ENCODE results near the gene ELP1. TPM values are rescaled to one million over a fixed set of nuclear protein-coding genes. Genes with fewer than 3 reads are reported as not detected.

ELP1 gene
- total RNA-seq, 1 experiment from 2014 or later: 27.9 TPM

GRCh38 chr9:108933718-108934322, at the start of gene ELP1 (continued):
- TF ChIP-seq ZNF425 (CRISPR knock-in tag; conservative IDR thresholded peaks at IDR 0.05) (no peak), E2F5 (CRISPR knock-in tag; IDR thresholded peaks at IDR 0.05) (0 out of 2 replicates have a peak, but pooled peaks have one; percentile 55), ZBTB21 (CRISPR knock-in tag; IDR thresholded peaks at IDR 0.05; ENCODE audit: borderline replicate concordance) (0 out of 2 replicates have a peak, but pooled peaks have one; percentile 66)

DNA sequence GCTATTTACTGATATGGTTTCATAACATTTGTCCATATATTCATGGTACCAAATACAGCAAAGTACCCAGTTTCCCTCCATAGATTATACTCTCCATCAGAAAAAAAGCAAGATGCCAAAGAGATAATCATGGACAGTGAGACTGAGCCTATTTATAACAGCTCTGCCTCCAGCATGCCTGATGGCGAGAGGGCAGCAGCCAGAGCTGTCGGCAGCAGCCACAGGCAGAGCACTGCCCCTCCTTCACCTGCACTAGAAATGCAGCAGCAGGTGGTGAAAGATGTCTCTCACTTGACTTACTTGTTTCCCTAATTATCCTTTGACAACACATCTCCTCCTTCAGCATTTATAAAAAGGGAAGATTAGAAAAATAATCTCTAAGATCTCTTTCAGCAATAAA, 47.0 kb upstream of the ELP1 start:
- ChIA-PET CTCF (interaction anchor here (0.7 kb wide), 1 partner anchor 26 kb away, joined by 4 read pairs; no protein-coding TSS in a partner anchor), POLR2A (interaction anchor here (0.7 kb wide), 1 partner anchor 22 kb away, joined by 3 read pairs; no protein-coding TSS in a partner anchor)
- no peak for TF ChIP-seq ZNF396 (CRISPR knock-in tag; IDR thresholded peaks at IDR 0.05; ENCODE audit: borderline replicate concordance)
- no peak for TF ChIP-seq TEAD4 (CRISPR knock-in tag; IDR thresholded peaks at IDR 0.05)
- TF ChIP-seq HMGXB4 (CRISPR knock-in tag; IDR thresholded peaks at IDR 0.05): no peak
- TF ChIP-seq, protein P1, sequence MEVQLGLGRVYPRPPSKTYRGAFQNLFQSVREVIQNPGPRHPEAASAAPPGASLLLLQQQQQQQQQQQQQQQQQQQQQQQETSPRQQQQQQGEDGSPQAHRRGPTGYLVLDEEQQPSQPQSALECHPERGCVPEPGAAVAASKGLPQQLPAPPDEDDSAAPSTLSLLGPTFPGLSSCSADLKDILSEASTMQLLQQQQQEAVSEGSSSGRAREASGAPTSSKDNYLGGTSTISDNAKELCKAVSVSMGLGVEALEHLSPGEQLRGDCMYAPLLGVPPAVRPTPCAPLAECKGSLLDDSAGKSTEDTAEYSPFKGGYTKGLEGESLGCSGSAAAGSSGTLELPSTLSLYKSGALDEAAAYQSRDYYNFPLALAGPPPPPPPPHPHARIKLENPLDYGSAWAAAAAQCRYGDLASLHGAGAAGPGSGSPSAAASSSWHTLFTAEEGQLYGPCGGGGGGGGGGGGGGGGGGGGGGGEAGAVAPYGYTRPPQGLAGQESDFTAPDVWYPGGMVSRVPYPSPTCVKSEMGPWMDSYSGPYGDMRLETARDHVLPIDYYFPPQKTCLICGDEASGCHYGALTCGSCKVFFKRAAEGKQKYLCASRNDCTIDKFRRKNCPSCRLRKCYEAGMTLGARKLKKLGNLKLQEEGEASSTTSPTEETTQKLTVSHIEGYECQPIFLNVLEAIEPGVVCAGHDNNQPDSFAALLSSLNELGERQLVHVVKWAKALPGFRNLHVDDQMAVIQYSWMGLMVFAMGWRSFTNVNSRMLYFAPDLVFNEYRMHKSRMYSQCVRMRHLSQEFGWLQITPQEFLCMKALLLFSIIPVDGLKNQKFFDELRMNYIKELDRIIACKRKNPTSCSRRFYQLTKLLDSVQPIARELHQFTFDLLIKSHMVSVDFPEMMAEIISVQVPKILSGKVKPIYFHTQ (CRISPR knock-in tag; IDR thresholded peaks at IDR 0.05): no peak
- TF ChIP-seq FOXJ3 (CRISPR knock-in tag; IDR thresholded peaks at IDR 0.05; ENCODE audit: borderline replicate concordance): no peak
- TF ChIP-seq TCF7 (CRISPR knock-in tag; IDR thresholded peaks at IDR 0.05; ENCODE audit: low read depth): no peak
- TF ChIP-seq, protein P2, sequence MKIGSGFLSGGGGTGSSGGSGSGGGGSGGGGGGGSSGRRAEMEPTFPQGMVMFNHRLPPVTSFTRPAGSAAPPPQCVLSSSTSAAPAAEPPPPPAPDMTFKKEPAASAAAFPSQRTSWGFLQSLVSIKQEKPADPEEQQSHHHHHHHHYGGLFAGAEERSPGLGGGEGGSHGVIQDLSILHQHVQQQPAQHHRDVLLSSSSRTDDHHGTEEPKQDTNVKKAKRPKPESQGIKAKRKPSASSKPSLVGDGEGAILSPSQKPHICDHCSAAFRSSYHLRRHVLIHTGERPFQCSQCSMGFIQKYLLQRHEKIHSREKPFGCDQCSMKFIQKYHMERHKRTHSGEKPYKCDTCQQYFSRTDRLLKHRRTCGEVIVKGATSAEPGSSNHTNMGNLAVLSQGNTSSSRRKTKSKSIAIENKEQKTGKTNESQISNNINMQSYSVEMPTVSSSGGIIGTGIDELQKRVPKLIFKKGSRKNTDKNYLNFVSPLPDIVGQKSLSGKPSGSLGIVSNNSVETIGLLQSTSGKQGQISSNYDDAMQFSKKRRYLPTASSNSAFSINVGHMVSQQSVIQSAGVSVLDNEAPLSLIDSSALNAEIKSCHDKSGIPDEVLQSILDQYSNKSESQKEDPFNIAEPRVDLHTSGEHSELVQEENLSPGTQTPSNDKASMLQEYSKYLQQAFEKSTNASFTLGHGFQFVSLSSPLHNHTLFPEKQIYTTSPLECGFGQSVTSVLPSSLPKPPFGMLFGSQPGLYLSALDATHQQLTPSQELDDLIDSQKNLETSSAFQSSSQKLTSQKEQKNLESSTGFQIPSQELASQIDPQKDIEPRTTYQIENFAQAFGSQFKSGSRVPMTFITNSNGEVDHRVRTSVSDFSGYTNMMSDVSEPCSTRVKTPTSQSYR (CRISPR knock-in tag; IDR thresholded peaks at IDR 0.05): no peak
- no peak for TF ChIP-seq CBFB (CRISPR knock-in tag; IDR thresholded peaks at IDR 0.05; ENCODE audit: low read depth)
- no peak for TF ChIP-seq ARID4B (CRISPR knock-in tag; IDR thresholded peaks at IDR 0.05; ENCODE audit: borderline replicate concordance)
- TF ChIP-seq E2F4 (CRISPR knock-in tag; IDR thresholded peaks at IDR 0.05; ENCODE audit: borderline replicate concordance, low read depth): no peak
- TF ChIP-seq, protein P3, sequence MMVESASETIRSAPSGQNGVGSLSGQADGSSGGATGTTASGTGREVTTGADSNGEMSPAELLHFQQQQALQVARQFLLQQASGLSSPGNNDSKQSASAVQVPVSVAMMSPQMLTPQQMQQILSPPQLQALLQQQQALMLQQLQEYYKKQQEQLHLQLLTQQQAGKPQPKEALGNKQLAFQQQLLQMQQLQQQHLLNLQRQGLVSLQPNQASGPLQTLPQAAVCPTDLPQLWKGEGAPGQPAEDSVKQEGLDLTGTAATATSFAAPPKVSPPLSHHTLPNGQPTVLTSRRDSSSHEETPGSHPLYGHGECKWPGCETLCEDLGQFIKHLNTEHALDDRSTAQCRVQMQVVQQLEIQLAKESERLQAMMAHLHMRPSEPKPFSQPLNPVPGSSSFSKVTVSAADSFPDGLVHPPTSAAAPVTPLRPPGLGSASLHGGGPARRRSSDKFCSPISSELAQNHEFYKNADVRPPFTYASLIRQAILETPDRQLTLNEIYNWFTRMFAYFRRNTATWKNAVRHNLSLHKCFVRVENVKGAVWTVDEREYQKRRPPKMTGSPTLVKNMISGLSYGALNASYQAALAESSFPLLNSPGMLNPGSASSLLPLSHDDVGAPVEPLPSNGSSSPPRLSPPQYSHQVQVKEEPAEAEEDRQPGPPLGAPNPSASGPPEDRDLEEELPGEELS (CRISPR knock-in tag; IDR thresholded peaks at IDR 0.05): no peak
- TF ChIP-seq ZNF232 (CRISPR knock-in tag; IDR thresholded peaks at IDR 0.05): no peak
- Mint-ChIP-seq H3K4me3 (no peak overlapping the region), H3K9me3 (no peaks in the 10 kb centered on the region), H3K36me3 (peaks cover 7% of the 10 kb centered on the region), H3K27me3 (ENCODE audit: low read depth) (no peaks in the 10 kb centered on the region), H3K27ac (no peak overlapping the region), H3K4me1 (no peaks in the 10 kb centered on the region)
- DNase-seq (ENCODE audit: low spot score) (no peak), ATAC-seq (no peak)

All from WTC11 (cell line).